H7 (cell line): ENCODE results near the gene RXRB. TPM values are rescaled to one million over a fixed set of nuclear protein-coding genes. Genes with fewer than 3 reads are reported as not detected.
A peak's percentile ranks its signal among the peaks of the same experiment; 100 is the strongest.

Experiments used
- DNase-seq: peaks from one replicate; pipeline ENCODE4 v3.0.0; 2012
- H3K27me3 ChIP-seq: 2 replicates; pipeline ENCODE4 v1.6.0; 2011; ENCODE audit warnings: mild to moderate bottlenecking, low read length; ENCODE audit not compliant: control insufficient read depth, insufficient read depth
- H3K36me3 ChIP-seq: replicated peaks from 2 replicates; pipeline ENCODE4 v1.5.1; 2011; ENCODE audit warnings: low read length; ENCODE audit not compliant: control insufficient read depth, insufficient read depth
- H3K4me3 ChIP-seq: 2 replicates; pipeline ENCODE4 v1.5.1; 2011; ENCODE audit warnings: low read depth, mild to moderate bottlenecking, control low read depth, low read length, moderate library complexity; ENCODE audit not compliant: insufficient read depth
- total RNA-seq: library from RNA; depleted of rRNA; stranded (reverse); fragments of >200 nt; shearing (Covaris generic); gene quantifications from 2 replicates; pipeline ENCODE4 v1.2.3, GENCODE V29; 2014

The RXRB gene
- total RNA-seq, 1 experiment from 2014 or later = 18.1 TPM

GRCh38 chr6:33217246-33217645 is 16.8 kb upstream of the RXRB start:
- Histone ChIP-seq H3K27me3 (peaks cover 77% of the 10 kb centered on the region), H3K4me3 (no peak overlapping the region), H3K36me3 (no peaks in the 10 kb centered on the region)
- DNase-seq = no peak

- peak; percentile 20 for DNase-seq
- peaks cover 83% of the 10 kb centered on the region for H3K27me3 ChIP-seq
- no peaks in the 10 kb centered on the region for H3K36me3 ChIP-seq
- no peak overlapping the region for H3K4me3 ChIP-seq
Measured at GRCh38 chr6:33216117-33216649, 15.7 kb upstream of the RXRB start.

- DNase-seq = peak; percentile 30
- no peak overlapping the region for H3K4me3 ChIP-seq
- peaks cover 85% of the 10 kb centered on the region for H3K27me3 ChIP-seq
- peaks cover 1% of the 10 kb centered on the region; the same call in 1 of the 2 replicates for H3K36me3 ChIP-seq
Measured at GRCh38 chr6:33215271-33216116, 15.0 kb upstream of the RXRB start.

GRCh38 chr6:33213989-33214335 is 13.5 kb upstream of the RXRB start:
- Histone ChIP-seq H3K36me3 (peaks cover 5% of the 10 kb centered on the region), H3K27me3 (peaks cover 82% of the 10 kb centered on the region), H3K4me3 (peak overlapping the region; percentile 74)
- DNase-seq = peak; percentile 76

- Histone ChIP-seq H3K4me3 (peak overlapping the region; percentile 74), H3K27me3 (peaks cover 76% of the 10 kb centered on the region), H3K36me3 (peaks cover 5% of the 10 kb centered on the region)
- DNase-seq = peak; percentile 86
Measured at GRCh38 chr6:33213166-33213988, 12.9 kb upstream of the RXRB start.

GRCh38 chr6:33212857-33213165 is 12.3 kb upstream of the RXRB start:
- DNase-seq = no peak
- H3K4me3 ChIP-seq = peak overlapping the region; percentile 74
- peaks cover 75% of the 10 kb centered on the region for H3K27me3 ChIP-seq
- H3K36me3 ChIP-seq = peaks cover 5% of the 10 kb centered on the region

- DNase-seq = peak; percentile 87
- Histone ChIP-seq H3K27me3 (peaks cover 77% of the 10 kb centered on the region), H3K4me3 (no peak overlapping the region), H3K36me3 (peaks cover 5% of the 10 kb centered on the region)
Measured at GRCh38 chr6:33211666-33212422, 11.4 kb upstream of the RXRB start.

GRCh38 chr6:33211136-33211535 is 10.7 kb upstream of the RXRB start:
- peaks cover 77% of the 10 kb centered on the region for H3K27me3 ChIP-seq
- H3K4me3 ChIP-seq = no peak overlapping the region
- peak; percentile 51 for DNase-seq

GRCh38 chr6:33209856-33210255 is 9.4 kb upstream of the RXRB start:
- peak; percentile 18 for DNase-seq
- Histone ChIP-seq H3K27me3 (peaks cover 72% of the 10 kb centered on the region), H3K36me3 (peaks cover 5% of the 10 kb centered on the region), H3K4me3 (no peak overlapping the region)

More at GRCh38 chr6:33211136-33211535, 10.7 kb upstream of the RXRB start:
- H3K36me3 ChIP-seq = peaks cover 5% of the 10 kb centered on the region

GRCh38 chr6:33208091-33208967 is 7.9 kb upstream of the RXRB start, which contains the start of gene RING1:
Gene RING1 (plus strand): TSS chr6:33208500. CDS start chr6:33208823, 323 bp downstream.
- peaks cover 57% of the 10 kb centered on the region for H3K27me3 ChIP-seq
- peak; percentile 98 for DNase-seq
- H3K4me3 ChIP-seq = peak within 1 kb of the TSS; percentile 85
- peaks cover 8% of the 10 kb centered on the region for H3K36me3 ChIP-seq

GRCh38 chr6:33207552-33208090 is 7.2 kb upstream of the RXRB start:
- Histone ChIP-seq H3K27me3 (peaks cover 50% of the 10 kb centered on the region), H3K36me3 (peaks cover 12% of the 10 kb centered on the region), H3K4me3 (peak overlapping the region; percentile 85)
- DNase-seq = peak; percentile 78

- DNase-seq = peak; percentile 76
- peak overlapping the region; percentile 85 for H3K4me3 ChIP-seq
Measured at GRCh38 chr6:33206864-33207551, 6.5 kb upstream of the RXRB start.

More at GRCh38 chr6:33206864-33207551, 6.5 kb upstream of the RXRB start:
- H3K27me3 ChIP-seq = peaks cover 44% of the 10 kb centered on the region
- peaks cover 18% of the 10 kb centered on the region for H3K36me3 ChIP-seq
